GM12892 (cell line): ENCODE results near the gene CYP27C1.

Experiments
- POLR2A ChIP-seq: IDR thresholded peaks from 2 replicates; pipeline ENCODE4 v1.6.1; 2011; ENCODE audit warnings: low read depth, low read length, control low read depth
- POLR2AphosphoS5 ChIP-seq: IDR thresholded peaks from 2 replicates; pipeline ENCODE4 v1.6.1; 2011; ENCODE audit warnings: low read depth, low read length, control low read depth
- TAF1 ChIP-seq: IDR thresholded peaks from 2 replicates; pipeline ENCODE4 v1.6.1; 2011; ENCODE audit warnings: low read depth, mild to moderate bottlenecking, control low read depth, low read length, borderline replicate concordance

- TF ChIP-seq POLR2AphosphoS5 (no peak), POLR2A (no peak), TAF1 (no peak)
These were observed 2.4 kb downstream of the CYP27C1 start for GRCh38 chr2:127217470-127218325.
